Fibroblast of lung (primary cell): ENCODE data around the gene WSB2.

ENCODE experiments used
- CTCF ChIP-seq, 2 donors: IDR thresholded peaks in 1 of 2; conservative IDR thresholded peaks in 1 of 2; 1 replicate in 1 of 2; 2 replicates in 1 of 2; pipeline ENCODE4 v1.5.1; 2011 to 2012; ENCODE audit warnings: low read length in 2 of 2, control low read depth in 1 of 2, inconsistent platforms in 1 of 2, low read depth in 1 of 2, mild to moderate bottlenecking in 1 of 2
- EZH2 ChIP-seq: IDR thresholded peaks from 2 replicates; pipeline ENCODE4 v1.5.1; 2012; ENCODE audit warnings: low read length, control low read depth, mild to moderate bottlenecking; ENCODE audit errors: missing control alignments

DNA sequence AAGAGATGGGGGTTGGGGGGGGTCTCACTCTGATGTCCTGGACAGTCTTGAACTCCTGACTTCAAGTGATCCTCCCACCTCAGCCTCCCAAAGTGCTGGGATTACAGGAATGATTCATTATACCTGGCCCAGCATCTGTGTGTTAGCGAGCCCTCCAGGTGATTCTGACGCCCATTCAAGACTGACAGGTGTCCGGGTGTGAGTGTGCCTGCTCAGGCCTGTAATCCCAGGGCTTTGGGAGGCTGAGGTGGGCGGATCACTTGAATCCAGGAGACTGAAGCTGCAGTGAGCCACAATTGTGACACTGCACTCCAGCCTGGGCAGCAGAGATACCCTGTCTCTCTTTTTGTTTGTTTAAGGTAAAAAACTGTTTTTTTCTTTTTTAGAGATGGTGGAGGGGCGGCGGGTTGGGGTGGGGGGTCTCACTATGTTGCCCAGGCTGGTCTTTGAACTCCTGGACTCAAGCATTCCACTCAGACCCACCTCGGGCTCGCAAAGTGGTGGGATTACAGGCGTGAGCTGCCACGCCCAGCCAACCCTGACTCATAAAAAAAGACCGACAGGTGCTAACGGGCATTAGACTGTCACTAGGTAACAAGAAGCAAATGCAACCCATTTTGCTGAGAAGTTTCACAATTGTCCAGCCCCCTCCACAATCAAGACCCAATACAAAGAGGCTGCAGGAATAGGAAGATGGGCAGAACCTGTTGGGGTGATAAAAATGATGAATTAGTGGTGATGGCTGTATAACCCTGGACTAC, 38.1 kb upstream of the WSB2 start:
- TF ChIP-seq CTCF (conservative IDR thresholded peaks at IDR 0.05 in 1 of 2, IDR thresholded peaks at IDR 0.05 in 1 of 2; ENCODE audit: low read depth in 1 of 2, low read length in 2 of 2), result no peak
- no peak for TF ChIP-seq EZH2
